ENCODE results near the gene CALM1. TPM values are rescaled to one million over a fixed set of nuclear protein-coding genes. Genes with fewer than 3 reads are reported as not detected.

The CALM1 gene
- total and polyA plus RNA-seq, 10 of the 15 experiments (the other 5 are each of a cell fraction or from before 2014, with no cell fraction given), result 110 to 729 (median 261) TPM

DNA sequence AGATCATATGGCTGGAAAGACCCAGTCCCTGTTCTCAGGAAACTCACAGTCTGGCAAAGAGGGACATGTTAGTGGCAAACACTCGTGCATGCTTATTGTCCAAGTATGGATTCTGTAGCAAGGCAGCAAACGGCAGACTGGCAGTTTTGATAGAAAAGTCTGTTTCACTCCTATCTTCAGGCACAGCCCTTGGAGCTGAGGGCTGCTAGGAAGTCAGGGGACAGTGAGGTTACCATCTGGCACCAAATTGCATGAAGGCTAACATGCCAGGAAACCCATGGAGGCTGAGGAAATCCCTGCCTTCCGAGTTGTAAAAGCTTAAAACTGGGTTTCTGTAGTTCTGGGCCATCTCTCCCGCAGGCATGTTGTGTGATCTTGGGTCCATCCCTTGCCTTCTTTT, 32.9 kb downstream of the CALM1 start:
- Histone ChIP-seq H3K27me3 (replicated peaks in 1 of 2; ENCODE audit: control insufficient read depth in 2 of 2, insufficient read depth in 2 of 2, low read length in 1 of 2) (no peaks in the 10 kb centered on the region; a peak in 2 of 4 replicates), H3K9ac (ENCODE audit: control insufficient read depth, insufficient read depth, low read length) (no peak overlapping the region), H3K79me2 (ENCODE audit: control insufficient read depth, insufficient read depth, low read length) (no peaks in the 10 kb centered on the region), H3K27ac (ENCODE audit: control insufficient read depth, insufficient read depth) (no peak overlapping the region), H3K4me1 (ENCODE audit: control insufficient read depth, insufficient read depth, low read length) (no peaks in the 10 kb centered on the region), H3K4me3 (no peak overlapping the region), H3K9me3 (replicated peaks; ENCODE audit: control insufficient read depth, insufficient read depth, low read length) (no peaks in the 10 kb centered on the region), H2AFZ (ENCODE audit: control insufficient read depth, low read depth, low read length) (no peak overlapping the region), H4K20me1 (ENCODE audit: control insufficient read depth, insufficient read depth) (no peaks in the 10 kb centered on the region), H3K4me2 (ENCODE audit: control insufficient read depth, insufficient read depth) (no peak overlapping the region), H3K36me3 (ENCODE audit: control insufficient read depth in 2 of 2, insufficient read depth in 2 of 2, low read length in 1 of 2) (no peaks in the 10 kb centered on the region)
- in situ Hi-C loops (cut with MboI), result no loop called here
- ChIA-PET RAD21 (ENCODE audit: unreplicated experiment) (no interaction called here), POLR2A (no interaction called here), CTCF (no interaction called here), SMC1A (ENCODE audit: uncharacterized antibody, unreplicated experiment) (no interaction called here)
- 23% methylated on average over 4 of the region's 4 CpGs for WGBS (ENCODE audit: insufficient coverage, insufficient replicate concordance, low lambda C conversion rate, missing lambda C conversion rate)
- intact Hi-C loops (cut with micrococcal nuclease; ENCODE audit: unreplicated experiment), result loop anchor here (10.0 kb wide), 1 partner anchor 175 kb away; no protein-coding TSS in a partner anchor
- ATAC-seq, result no peak
- no peak for DNase-seq (ENCODE audit: low read depth, low spot score)
- no peak for TF ChIP-seq IRF4 (IDR thresholded peaks at IDR 0.05; ENCODE audit: low read depth, low read length)
- TF ChIP-seq MYB (IDR thresholded peaks at IDR 0.05; ENCODE audit: borderline replicate concordance, low read depth, low read length), result no peak
- TF ChIP-seq NFYA (IDR thresholded peaks at IDR 0.05; ENCODE audit: borderline replicate concordance, low read depth, low read length), result no peak
- no peak for FAIRE-seq
- BruUV-seq (replicated peaks), result no TSS peak

GRCh38 chr14:90434370-90435020, 37.7 kb downstream of the CALM1 start:
- no peaks in the 10 kb centered on the region for H4K20me1 ChIP-seq (ENCODE audit: control insufficient read depth, insufficient read depth)
- no peak overlapping the region for H3K9ac ChIP-seq (ENCODE audit: control insufficient read depth, insufficient read depth, low read length)
- H3K27ac ChIP-seq (ENCODE audit: control insufficient read depth, insufficient read depth), result no peak overlapping the region
- no peak overlapping the region for H3K4me2 ChIP-seq (ENCODE audit: control insufficient read depth, insufficient read depth)
- ChIA-PET POLR2A (no interaction called here), CTCF (no interaction called here), RAD21 (ENCODE audit: unreplicated experiment) (no interaction called here), SMC1A (ENCODE audit: uncharacterized antibody, unreplicated experiment) (no interaction called here)
- 17% methylated on average over 9 of the region's 9 CpGs for WGBS (ENCODE audit: insufficient coverage, insufficient replicate concordance, low lambda C conversion rate, missing lambda C conversion rate)
- TF ChIP-seq CTCF (IDR thresholded peaks at IDR 0.05 in 2 of 3, conservative IDR thresholded peaks at IDR 0.05 in 1 of 3; ENCODE audit: control insufficient read depth in 2 of 3, extremely low read depth in 1 of 3, insufficient read depth in 1 of 3, low read depth in 3 of 3, low read length in 3 of 3) (no peak), CREB1 (IDR thresholded peaks at IDR 0.05; ENCODE audit: low read depth) (no peak)
- H2AFZ ChIP-seq (ENCODE audit: control insufficient read depth, low read depth, low read length), result no peak overlapping the region
- no peaks in the 10 kb centered on the region; a peak in 2 of 4 replicates for H3K27me3 ChIP-seq (replicated peaks in 1 of 2; ENCODE audit: control insufficient read depth in 2 of 2, insufficient read depth in 2 of 2, low read length in 1 of 2)
- H3K36me3 ChIP-seq (ENCODE audit: control insufficient read depth in 2 of 2, insufficient read depth in 2 of 2, low read length in 1 of 2), result no peaks in the 10 kb centered on the region
- in situ Hi-C loops (cut with MboI), result no loop called here
- ATAC-seq, result no peak
- no peak for DNase-seq (ENCODE audit: low read depth, low spot score)
- H3K4me3 ChIP-seq, result no peak overlapping the region
- no peak for FAIRE-seq
- no peaks in the 10 kb centered on the region for H3K79me2 ChIP-seq (ENCODE audit: control insufficient read depth, insufficient read depth, low read length)
- intact Hi-C loops (cut with micrococcal nuclease; ENCODE audit: unreplicated experiment), result no loop called here
- no peaks in the 10 kb centered on the region for H3K4me1 ChIP-seq (ENCODE audit: control insufficient read depth, insufficient read depth, low read length)
- BruUV-seq (replicated peaks), result no TSS peak
- no peaks in the 10 kb centered on the region for H3K9me3 ChIP-seq (replicated peaks; ENCODE audit: control insufficient read depth, insufficient read depth, low read length)

Data from GM12878 (cell line).